WTC11 (cell line): ENCODE measurements around the gene DEPDC4. TPM values are rescaled to one million over a fixed set of nuclear protein-coding genes. Genes with fewer than 3 reads are reported as not detected.
A peak's percentile ranks its signal among the peaks of the same experiment; 100 is the strongest.

Experiments used
- ATAC-seq: fragments of 200-7000 bp; cut with Tn5 transposase; 2 replicates; pipeline ENCODE4 v1.10.0; 2021; ENCODE audit warnings: mild to moderate bottlenecking, moderate library complexity
- CTCF ChIA-PET: fragments of 300-600 bp; sonication (Branson Sonifier 250); formaldehyde crosslinking; loops from one replicate; lab custom pipeline; 2021; ENCODE audit warnings: antibody characterized with exemption; lab: Charles Lee
- POLR2A ChIA-PET: fragments of 350-600 bp; sonication (Branson Sonifier 250); formaldehyde crosslinking; loops from one replicate; lab custom pipeline; 2021; ENCODE audit warnings: antibody characterized with exemption; lab: Charles Lee
- DNase-seq: peaks from one replicate; pipeline ENCODE4 v3.0.0; 2021; ENCODE audit warnings: low spot score
- H3K27ac Mint-ChIP-seq: 2 replicates; pipeline ENCODE4 v1.8.0; 2021; ENCODE audit warnings: mixed read lengths
- H3K27me3 Mint-ChIP-seq: 2 replicates; pipeline ENCODE4 v1.8.0; 2021; ENCODE audit warnings: low read depth, mild to moderate bottlenecking, moderate library complexity, mixed read lengths
- H3K36me3 Mint-ChIP-seq: 2 replicates; pipeline ENCODE4 v1.8.0; 2021; ENCODE audit warnings: mixed read lengths
- H3K4me1 Mint-ChIP-seq: 2 replicates; pipeline ENCODE4 v1.8.0; 2022; ENCODE audit warnings: mixed read lengths
- H3K4me3 Mint-ChIP-seq: 2 replicates; pipeline ENCODE4 v1.8.0; 2021; ENCODE audit warnings: mild to moderate bottlenecking, moderate library complexity, mixed read lengths
- H3K9me3 Mint-ChIP-seq: 2 replicates; pipeline ENCODE4 v1.8.0; 2021; ENCODE audit warnings: mixed read lengths
- AR ChIP-seq: fragments of 250-450 bp; sonication (Bioruptor Pico); IDR thresholded peaks from 2 replicates; pipeline ENCODE4 v1.9.0; 2021; ENCODE audit warnings: mild to moderate bottlenecking
- ATF3 ChIP-seq: sonication (generic); formaldehyde crosslinking; conservative IDR thresholded peaks from 2 replicates; pipeline ENCODE4 v1.8.1; 2022; ENCODE audit warnings: mild to moderate bottlenecking, missing genetic modification reagents
- CTCF ChIP-seq: fragments of 200-600 bp; IDR thresholded peaks from 2 replicates; pipeline ENCODE4 v1.8.0; 2022; ENCODE audit warnings: antibody characterized with exemption
- HMGA2 ChIP-seq: fragments of 250-450 bp; sonication (Bioruptor Pico); IDR thresholded peaks from 2 replicates; pipeline ENCODE4 v1.4.0; 2021; ENCODE audit warnings: mild to moderate bottlenecking, moderate library complexity
- IRF2 ChIP-seq: sonication (generic); formaldehyde crosslinking; IDR thresholded peaks from 2 replicates; pipeline ENCODE4 v1.8.0; 2022; ENCODE audit warnings: low read depth, missing genetic modification reagents, borderline replicate concordance
- JAZF1 ChIP-seq: fragments of 250-450 bp; sonication (Bioruptor Pico); IDR thresholded peaks from 2 replicates; pipeline ENCODE4 v1.9.0; 2021; ENCODE audit warnings: moderate library complexity, mild to moderate bottlenecking, inconsistent platforms
- MAX ChIP-seq: sonication (generic); formaldehyde crosslinking; IDR thresholded peaks from 2 replicates; pipeline ENCODE4 v1.8.0; 2022; ENCODE audit warnings: mild to moderate bottlenecking, missing genetic modification reagents
- NFYB ChIP-seq: sonication (generic); formaldehyde crosslinking; conservative IDR thresholded peaks from 2 replicates; pipeline ENCODE4 v1.8.0; 2022; ENCODE audit warnings: low read depth, missing genetic modification reagents
- NR2C2 ChIP-seq: sonication (generic); formaldehyde crosslinking; IDR thresholded peaks from 2 replicates; pipeline ENCODE4 v1.8.0; 2022; ENCODE audit warnings: mild to moderate bottlenecking, missing genetic modification reagents
- RELA ChIP-seq: sonication (generic); formaldehyde crosslinking; IDR thresholded peaks from 2 replicates; pipeline ENCODE4 v1.8.1; 2022; ENCODE audit warnings: missing genetic modification reagents, mild to moderate bottlenecking, borderline replicate concordance
- SMAD3 ChIP-seq: sonication (generic); formaldehyde crosslinking; IDR thresholded peaks from 2 replicates; pipeline ENCODE4 v1.8.0; 2022; ENCODE audit warnings: missing genetic modification reagents, mild to moderate bottlenecking, borderline replicate concordance
- SOX15 ChIP-seq: fragments of 250-450 bp; sonication (Bioruptor Pico); IDR thresholded peaks from 2 replicates; pipeline ENCODE4 v1.9.0; 2021; ENCODE audit warnings: mild to moderate bottlenecking
- STAT6 ChIP-seq: sonication (generic); formaldehyde crosslinking; conservative IDR thresholded peaks from 2 replicates; pipeline ENCODE4 v1.8.1; 2023; ENCODE audit warnings: mild to moderate bottlenecking, low read depth, missing genetic modification reagents, moderate library complexity
- TCF7 ChIP-seq: sonication (generic); formaldehyde crosslinking; IDR thresholded peaks from 2 replicates; pipeline ENCODE4 v1.8.0; 2022; ENCODE audit warnings: mild to moderate bottlenecking, low read depth, missing genetic modification reagents, moderate library complexity
- ZNF138 ChIP-seq: sonication (generic); formaldehyde crosslinking; conservative IDR thresholded peaks from 2 replicates; pipeline ENCODE4 v1.8.1; 2022; ENCODE audit warnings: mild to moderate bottlenecking, moderate library complexity, missing genetic modification reagents
- ZNF396 ChIP-seq: fragments of 250-450 bp; sonication (Bioruptor Pico); IDR thresholded peaks from 2 replicates; pipeline ENCODE4 v1.8.0; 2021; ENCODE audit warnings: mild to moderate bottlenecking, moderate library complexity, borderline replicate concordance
- ZNF416 ChIP-seq: fragments of 250-450 bp; sonication (Bioruptor Pico); IDR thresholded peaks from 2 replicates; pipeline ENCODE4 v1.9.0; 2021; ENCODE audit warnings: mild to moderate bottlenecking, inconsistent platforms
- ZNF423 ChIP-seq: fragments of 250-450 bp; sonication (Bioruptor Pico); IDR thresholded peaks from 2 replicates; pipeline ENCODE4 v2.1.2; 2022; ENCODE audit warnings: mild to moderate bottlenecking, moderate library complexity
- ZNF671 ChIP-seq: fragments of 250-450 bp; sonication (Bioruptor Pico); IDR thresholded peaks from 2 replicates; pipeline ENCODE4 v1.8.0; 2021; ENCODE audit warnings: mild to moderate bottlenecking
- ZSCAN18 ChIP-seq: fragments of 250-450 bp; sonication (Bioruptor Pico); IDR thresholded peaks from 2 replicates; pipeline ENCODE4 v2.1.2; 2022; ENCODE audit warnings: mild to moderate bottlenecking, moderate library complexity
- total RNA-seq: library from RNA; stranded (reverse); gene quantifications from 3 replicates; pipeline ENCODE4 v1.2.3, GENCODE V29; 2021
- TF ChIP-seq, protein P1 (sequence below): sonication (generic); formaldehyde crosslinking; IDR thresholded peaks from 2 replicates; pipeline ENCODE4 v1.8.1; 2023; ENCODE audit warnings: mild to moderate bottlenecking, missing genetic modification reagents, moderate library complexity
- TF ChIP-seq, protein P2 (sequence below): fragments of 250-450 bp; sonication (Bioruptor Pico); IDR thresholded peaks from 2 replicates; pipeline ENCODE4 v1.9.0; 2021; ENCODE audit warnings: mild to moderate bottlenecking
- TF ChIP-seq, protein P3 (sequence below): sonication (generic); formaldehyde crosslinking; IDR thresholded peaks from 2 replicates; pipeline ENCODE4 v1.8.0; 2023; ENCODE audit warnings: mild to moderate bottlenecking, missing genetic modification reagents

The DEPDC4 gene
- total RNA-seq, 1 experiment from 2014 or later, result 5.5 TPM

DNA sequence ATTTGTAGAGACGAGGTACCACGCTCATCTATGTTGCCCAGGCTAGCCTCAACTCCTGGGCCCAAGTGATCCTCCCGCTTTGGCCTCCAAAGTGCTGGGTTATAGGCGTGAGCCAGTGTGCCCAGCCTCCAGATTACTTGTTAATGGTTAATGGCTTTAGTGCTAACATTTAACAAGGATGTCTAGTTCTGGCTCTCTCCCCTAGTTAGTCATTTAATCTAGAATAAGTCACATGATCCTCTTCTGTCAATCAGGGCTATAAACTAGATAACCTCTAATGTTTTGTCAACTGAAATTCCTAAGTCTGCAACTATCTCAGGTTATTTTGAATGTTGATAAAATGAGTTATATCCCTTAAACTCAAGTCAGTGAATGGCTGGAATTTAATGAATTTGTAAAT lies 50.5 kb downstream of the DEPDC4 start:
- peaks cover 29% of the 10 kb centered on the region for H3K36me3 Mint-ChIP-seq
- no peaks in the 10 kb centered on the region for H3K27me3 Mint-ChIP-seq
- TF ChIP-seq ATF3 (CRISPR knock-in tag), result no peak
- no peak for TF ChIP-seq ZNF138
- no peak for TF ChIP-seq MAX (CRISPR knock-in tag)
- TF ChIP-seq, protein P1, sequence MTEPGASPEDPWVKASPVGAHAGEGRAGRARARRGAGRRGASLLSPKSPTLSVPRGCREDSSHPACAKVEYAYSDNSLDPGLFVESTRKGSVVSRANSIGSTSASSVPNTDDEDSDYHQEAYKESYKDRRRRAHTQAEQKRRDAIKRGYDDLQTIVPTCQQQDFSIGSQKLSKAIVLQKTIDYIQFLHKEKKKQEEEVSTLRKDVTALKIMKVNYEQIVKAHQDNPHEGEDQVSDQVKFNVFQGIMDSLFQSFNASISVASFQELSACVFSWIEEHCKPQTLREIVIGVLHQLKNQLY (CRISPR knock-in tag), result no peak
- TF ChIP-seq ZNF423, result no peak
- TF ChIP-seq TCF7, result no peak
- no peak for TF ChIP-seq CTCF
- no peak for TF ChIP-seq ZNF416 (CRISPR knock-in tag)
- TF ChIP-seq, protein P2, sequence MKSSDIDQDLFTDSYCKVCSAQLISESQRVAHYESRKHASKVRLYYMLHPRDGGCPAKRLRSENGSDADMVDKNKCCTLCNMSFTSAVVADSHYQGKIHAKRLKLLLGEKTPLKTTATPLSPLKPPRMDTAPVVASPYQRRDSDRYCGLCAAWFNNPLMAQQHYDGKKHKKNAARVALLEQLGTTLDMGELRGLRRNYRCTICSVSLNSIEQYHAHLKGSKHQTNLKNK, result no peak
- no peak for TF ChIP-seq ZNF671
- TF ChIP-seq, protein P3, sequence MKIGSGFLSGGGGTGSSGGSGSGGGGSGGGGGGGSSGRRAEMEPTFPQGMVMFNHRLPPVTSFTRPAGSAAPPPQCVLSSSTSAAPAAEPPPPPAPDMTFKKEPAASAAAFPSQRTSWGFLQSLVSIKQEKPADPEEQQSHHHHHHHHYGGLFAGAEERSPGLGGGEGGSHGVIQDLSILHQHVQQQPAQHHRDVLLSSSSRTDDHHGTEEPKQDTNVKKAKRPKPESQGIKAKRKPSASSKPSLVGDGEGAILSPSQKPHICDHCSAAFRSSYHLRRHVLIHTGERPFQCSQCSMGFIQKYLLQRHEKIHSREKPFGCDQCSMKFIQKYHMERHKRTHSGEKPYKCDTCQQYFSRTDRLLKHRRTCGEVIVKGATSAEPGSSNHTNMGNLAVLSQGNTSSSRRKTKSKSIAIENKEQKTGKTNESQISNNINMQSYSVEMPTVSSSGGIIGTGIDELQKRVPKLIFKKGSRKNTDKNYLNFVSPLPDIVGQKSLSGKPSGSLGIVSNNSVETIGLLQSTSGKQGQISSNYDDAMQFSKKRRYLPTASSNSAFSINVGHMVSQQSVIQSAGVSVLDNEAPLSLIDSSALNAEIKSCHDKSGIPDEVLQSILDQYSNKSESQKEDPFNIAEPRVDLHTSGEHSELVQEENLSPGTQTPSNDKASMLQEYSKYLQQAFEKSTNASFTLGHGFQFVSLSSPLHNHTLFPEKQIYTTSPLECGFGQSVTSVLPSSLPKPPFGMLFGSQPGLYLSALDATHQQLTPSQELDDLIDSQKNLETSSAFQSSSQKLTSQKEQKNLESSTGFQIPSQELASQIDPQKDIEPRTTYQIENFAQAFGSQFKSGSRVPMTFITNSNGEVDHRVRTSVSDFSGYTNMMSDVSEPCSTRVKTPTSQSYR, result no peak
- TF ChIP-seq SMAD3 (CRISPR knock-in tag), result no peak
- TF ChIP-seq ZSCAN18 (CRISPR knock-in tag), result no peak
- TF ChIP-seq NR2C2 (CRISPR knock-in tag), result no peak
- no peak for TF ChIP-seq RELA (CRISPR knock-in tag)
- no peak for TF ChIP-seq HMGA2 (CRISPR knock-in tag)
- no peak for TF ChIP-seq IRF2 (CRISPR knock-in tag)
- TF ChIP-seq SOX15 (CRISPR knock-in tag), result no peak
- TF ChIP-seq NFYB (CRISPR knock-in tag), result no peak
- TF ChIP-seq, all 79 proteins: peak for 0
- DNase-seq (no peak), ATAC-seq (no peak)
- H3K27ac Mint-ChIP-seq, result no peak overlapping the region
- no peaks in the 10 kb centered on the region for H3K9me3 Mint-ChIP-seq
- POLR2A ChIA-PET, result no interaction called here
- H3K4me3 Mint-ChIP-seq, result no peak overlapping the region
- H3K4me1 Mint-ChIP-seq, result no peaks in the 10 kb centered on the region
- CTCF ChIA-PET, result no interaction called here

- CTCF ChIA-PET, result no interaction called here
- H3K27ac Mint-ChIP-seq, result 0 out of 2 replicates have a peak overlapping the region, but pooled peaks have one; percentile 4
- ATAC-seq, result no peak
- no peak for TF ChIP-seq MAX (CRISPR knock-in tag)
- TF ChIP-seq STAT6, result no peak
- TF ChIP-seq JAZF1 (CRISPR knock-in tag), result no peak
- TF ChIP-seq AR (CRISPR knock-in tag), result no peak
- TF ChIP-seq ZNF396 (CRISPR knock-in tag), result no peak
These were observed 51.7 kb downstream of the DEPDC4 start for GRCh38 chr12:100215209-100215608.

More at GRCh38 chr12:100215209-100215608, 51.7 kb downstream of the DEPDC4 start:
- H3K27me3 Mint-ChIP-seq, result no peaks in the 10 kb centered on the region
- POLR2A ChIA-PET, result no interaction called here
- no peak for DNase-seq
- peaks cover 32% of the 10 kb centered on the region for H3K36me3 Mint-ChIP-seq
- no peak overlapping the region for H3K4me3 Mint-ChIP-seq
- no peaks in the 10 kb centered on the region for H3K9me3 Mint-ChIP-seq
- H3K4me1 Mint-ChIP-seq, result no peaks in the 10 kb centered on the region
